ENCODE results near the gene ABCG1. TPM values are rescaled to one million over a fixed set of nuclear protein-coding genes. Genes with fewer than 3 reads are reported as not detected.
A peak's percentile ranks its signal among the peaks of the same experiment; 100 is the strongest.

ABCG1 gene
- total and polyA plus RNA-seq, 2 of the 4 experiments (the other 2 are of a cell fraction): 0.19 to 0.36 TPM

DNA sequence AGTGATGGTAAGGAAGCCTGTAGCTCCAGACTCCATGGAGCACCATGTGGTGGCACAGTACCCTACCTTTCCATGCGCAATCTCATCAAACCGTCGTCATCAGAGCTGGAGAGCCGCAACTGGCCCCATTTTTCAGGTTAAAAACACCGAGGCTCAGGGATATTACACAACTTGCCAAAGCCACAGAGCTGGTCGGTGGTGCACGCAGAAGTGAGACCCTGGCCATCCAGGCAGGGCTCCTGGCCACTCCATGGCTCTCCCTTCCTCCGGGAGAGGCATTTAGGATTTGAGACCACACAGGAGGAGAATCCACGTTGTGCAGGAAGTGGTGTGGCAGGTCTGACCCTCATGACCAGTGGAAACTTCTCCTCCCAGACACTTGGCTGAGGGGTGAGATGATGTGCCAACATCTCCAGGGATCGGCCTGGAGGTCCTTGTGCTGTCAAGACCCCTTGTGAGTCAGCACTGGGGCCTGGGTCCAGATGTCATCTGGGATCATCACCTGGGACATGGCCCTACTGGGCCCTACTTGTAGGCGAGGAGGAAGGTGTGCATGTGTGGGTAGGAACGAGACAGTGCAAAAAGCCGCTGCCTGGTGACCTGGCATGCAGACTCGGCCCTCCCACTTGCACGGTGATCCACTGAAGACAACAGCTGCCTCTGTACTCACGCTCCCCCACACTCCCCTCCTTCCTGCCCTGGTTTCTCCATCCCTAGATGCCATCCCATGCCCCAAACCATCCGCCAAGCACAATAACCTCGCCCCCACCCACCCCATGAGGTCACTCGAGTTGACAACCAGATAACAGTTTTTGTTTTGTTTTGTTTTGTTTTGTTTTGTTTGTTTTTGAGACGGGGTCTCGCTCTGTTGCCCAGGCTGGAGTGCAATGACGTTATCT is 85.9 kb downstream of the ABCG1 start:
- H2AK9ac ChIP-seq (replicated peaks; ENCODE audit: low read depth, low read length, poor library complexity): no peak overlapping the region
- TF ChIP-seq BHLHE40 (IDR thresholded peaks at IDR 0.05; ENCODE audit: low read depth, low read length) (no peak), RCOR1 (IDR thresholded peaks at IDR 0.05; ENCODE audit: insufficient replicate concordance, low read length) (no peak), CEBPB (IDR thresholded peaks at IDR 0.05; ENCODE audit: low read depth, low read length) (no peak), CHD1 (IDR thresholded peaks at IDR 0.05; ENCODE audit: low read depth, low read length) (no peak), NFE2L2 (IDR thresholded peaks at IDR 0.05; ENCODE audit: low read depth, low read length) (no peak), FOS (IDR thresholded peaks at IDR 0.05; ENCODE audit: low read depth, low read length) (no peak)
- TF ChIP-seq, protein P1, sequence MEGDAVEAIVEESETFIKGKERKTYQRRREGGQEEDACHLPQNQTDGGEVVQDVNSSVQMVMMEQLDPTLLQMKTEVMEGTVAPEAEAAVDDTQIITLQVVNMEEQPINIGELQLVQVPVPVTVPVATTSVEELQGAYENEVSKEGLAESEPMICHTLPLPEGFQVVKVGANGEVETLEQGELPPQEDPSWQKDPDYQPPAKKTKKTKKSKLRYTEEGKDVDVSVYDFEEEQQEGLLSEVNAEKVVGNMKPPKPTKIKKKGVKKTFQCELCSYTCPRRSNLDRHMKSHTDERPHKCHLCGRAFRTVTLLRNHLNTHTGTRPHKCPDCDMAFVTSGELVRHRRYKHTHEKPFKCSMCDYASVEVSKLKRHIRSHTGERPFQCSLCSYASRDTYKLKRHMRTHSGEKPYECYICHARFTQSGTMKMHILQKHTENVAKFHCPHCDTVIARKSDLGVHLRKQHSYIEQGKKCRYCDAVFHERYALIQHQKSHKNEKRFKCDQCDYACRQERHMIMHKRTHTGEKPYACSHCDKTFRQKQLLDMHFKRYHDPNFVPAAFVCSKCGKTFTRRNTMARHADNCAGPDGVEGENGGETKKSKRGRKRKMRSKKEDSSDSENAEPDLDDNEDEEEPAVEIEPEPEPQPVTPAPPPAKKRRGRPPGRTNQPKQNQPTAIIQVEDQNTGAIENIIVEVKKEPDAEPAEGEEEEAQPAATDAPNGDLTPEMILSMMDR (conservative IDR thresholded peaks at IDR 0.05; ENCODE audit: low read depth, low read length): no peak
- TF ChIP-seq, protein P2, sequence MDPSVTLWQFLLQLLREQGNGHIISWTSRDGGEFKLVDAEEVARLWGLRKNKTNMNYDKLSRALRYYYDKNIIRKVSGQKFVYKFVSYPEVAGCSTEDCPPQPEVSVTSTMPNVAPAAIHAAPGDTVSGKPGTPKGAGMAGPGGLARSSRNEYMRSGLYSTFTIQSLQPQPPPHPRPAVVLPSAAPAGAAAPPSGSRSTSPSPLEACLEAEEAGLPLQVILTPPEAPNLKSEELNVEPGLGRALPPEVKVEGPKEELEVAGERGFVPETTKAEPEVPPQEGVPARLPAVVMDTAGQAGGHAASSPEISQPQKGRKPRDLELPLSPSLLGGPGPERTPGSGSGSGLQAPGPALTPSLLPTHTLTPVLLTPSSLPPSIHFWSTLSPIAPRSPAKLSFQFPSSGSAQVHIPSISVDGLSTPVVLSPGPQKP (IDR thresholded peaks at IDR 0.05; ENCODE audit: borderline replicate concordance, low read depth, low read length): no peak
- no peak overlapping the region for H3K18ac ChIP-seq (ENCODE audit: low read depth, low read length)
- no peak overlapping the region for H2BK20ac ChIP-seq (ENCODE audit: low read depth, low read length)
- H2AK5ac ChIP-seq (ENCODE audit: low read depth, low read length): no peak overlapping the region
- no peak for DNase-seq
- H2BK120ac ChIP-seq (ENCODE audit: low read depth, low read length): no peak overlapping the region
- no peak overlapping the region for H3K56ac ChIP-seq (ENCODE audit: extremely low read depth, insufficient read depth, low read length)
- no peak overlapping the region for H3K4me2 ChIP-seq (ENCODE audit: low read depth, low read length)
- H3K36me3 ChIP-seq (ENCODE audit: control insufficient read depth, insufficient read depth, low read length): no peaks in the 10 kb centered on the region
- no peaks in the 10 kb centered on the region for H3K79me1 ChIP-seq (ENCODE audit: low read depth in 1 of 2, low read length in 2 of 2)
- H3K9me3 ChIP-seq (ENCODE audit: control insufficient read depth, insufficient read depth, low read length): no peaks in the 10 kb centered on the region
- no peaks in the 10 kb centered on the region; the same call in 1 of the 2 replicates for H3K4me1 ChIP-seq (ENCODE audit: control insufficient read depth, insufficient read depth, low read length)
- no peak overlapping the region for H4K8ac ChIP-seq (ENCODE audit: low read depth in 2 of 2, low read length in 2 of 2)
- ChIA-PET POLR2A (ENCODE audit: unreplicated experiment) (no interaction called here), CTCF (no interaction called here)
- intact Hi-C loops (cut with micrococcal nuclease) (no loop called here), dilution Hi-C loops (cut with HindIII; ENCODE audit: low sequenced_read_pairs, unreplicated experiment) (no loop called here), in situ Hi-C loops (cut with MboI; ENCODE audit: low sequenced_read_pairs) (no loop called here)
- peak overlapping the region; percentile 39 for H2AFZ ChIP-seq (replicated peaks; ENCODE audit: low read length, poor library complexity)
- no peak overlapping the region for H3K4me3 ChIP-seq (ENCODE audit: insufficient read depth, low read depth, low read length)
- H4K20me1 ChIP-seq (ENCODE audit: insufficient read depth, low read length): no peaks in the 10 kb centered on the region
- no peak overlapping the region for H3K9ac ChIP-seq (ENCODE audit: low read depth, low read length)
- peaks cover 42% of the 10 kb centered on the region for H3K27me3 ChIP-seq (ENCODE audit: control insufficient read depth, insufficient read depth, low read length)
- no peak overlapping the region for H3K23ac ChIP-seq (ENCODE audit: low read depth, low read length)
- no peak overlapping the region for H2BK5ac ChIP-seq (ENCODE audit: low read depth, low read length, poor library complexity, severe bottlenecking)
- no peak overlapping the region for H3K14ac ChIP-seq (replicated peaks; ENCODE audit: low read depth, low read length)
- H3K27ac ChIP-seq (ENCODE audit: insufficient read depth, low read length): no peak overlapping the region
- H4K91ac ChIP-seq (ENCODE audit: insufficient read depth, low read depth, low read length): no peak overlapping the region
- no peak for ATAC-seq (ENCODE audit: low read depth)
- BruUV-seq (replicated peaks): no TSS peak
- H3K4ac ChIP-seq (ENCODE audit: low read depth, low read length): no peak overlapping the region
- no peak overlapping the region for H4K5ac ChIP-seq (ENCODE audit: low read depth, low read length)
- no peak overlapping the region for H2BK15ac ChIP-seq (ENCODE audit: low read depth, low read length)
- WGBS, 2 experiments (ENCODE audit: extremely low coverage in 2 of 2, insufficient read length in 1 of 2): 71% methylated on average over 7 of the region's 22 CpGs; no CpG with 5 or more reads in 1 of the 2 experiments
- H3K9me1 ChIP-seq (ENCODE audit: insufficient read depth, low read length): no peaks in the 10 kb centered on the region; the same call in 1 of the 2 replicates
